Type B pancreatic cell (in vitro differentiated cells): ENCODE measurements around the gene ANXA2. TPM values are rescaled to one million over a fixed set of nuclear protein-coding genes. Genes with fewer than 3 reads are reported as not detected.
"Not testable (repeated sequence)": the region's sequence is repeated elsewhere in the genome, so short reads cannot be mapped to it uniquely, and the experiment has no call there.

ENCODE experiments used
- DNase-seq: peaks from one replicate; pipeline ENCODE4 v3.0.0; 2021; ENCODE audit warnings: mixed read lengths; ENCODE audit not compliant: unreplicated experiment; ENCODE audit errors: extremely low spot score
- H3K27ac Mint-ChIP-seq: 2 replicates; pipeline ENCODE4 v1.8.0; 2021; ENCODE audit warnings: mild to moderate bottlenecking, mixed read lengths
- H3K27me3 Mint-ChIP-seq: 2 replicates; pipeline ENCODE4 v1.8.0; 2021; ENCODE audit warnings: mixed read lengths
- H3K36me3 Mint-ChIP-seq: 2 replicates; pipeline ENCODE4 v1.8.0; 2021; ENCODE audit warnings: mixed read lengths
- H3K4me1 Mint-ChIP-seq: one replicate; pipeline ENCODE4 v1.8.0; 2021; ENCODE audit warnings: mixed read lengths; ENCODE audit not compliant: unreplicated experiment
- H3K4me3 Mint-ChIP-seq: 2 replicates; pipeline ENCODE4 v1.8.0; 2021; ENCODE audit warnings: mild to moderate bottlenecking, mixed read lengths
- H3K9me3 Mint-ChIP-seq: 2 replicates; pipeline ENCODE4 v1.8.0; 2021; ENCODE audit warnings: mixed read lengths
- total RNA-seq: library from RNA; stranded (reverse); gene quantifications from 2 replicates; pipeline ENCODE4 v1.2.1, GENCODE V29; 2021; ENCODE audit warnings: low replicate concordance
- TF ChIP-seq, protein P1 (sequence below): fragments of 200-600 bp; sonication (generic); conservative IDR thresholded peaks from 2 replicates; pipeline ENCODE4 v1.5.0; 2021; ENCODE audit warnings: antibody characterized with exemption, mild to moderate bottlenecking

ANXA2 gene
- total RNA-seq, 1 donor from 2014 or later, result 493 TPM

- TF ChIP-seq, protein P1, sequence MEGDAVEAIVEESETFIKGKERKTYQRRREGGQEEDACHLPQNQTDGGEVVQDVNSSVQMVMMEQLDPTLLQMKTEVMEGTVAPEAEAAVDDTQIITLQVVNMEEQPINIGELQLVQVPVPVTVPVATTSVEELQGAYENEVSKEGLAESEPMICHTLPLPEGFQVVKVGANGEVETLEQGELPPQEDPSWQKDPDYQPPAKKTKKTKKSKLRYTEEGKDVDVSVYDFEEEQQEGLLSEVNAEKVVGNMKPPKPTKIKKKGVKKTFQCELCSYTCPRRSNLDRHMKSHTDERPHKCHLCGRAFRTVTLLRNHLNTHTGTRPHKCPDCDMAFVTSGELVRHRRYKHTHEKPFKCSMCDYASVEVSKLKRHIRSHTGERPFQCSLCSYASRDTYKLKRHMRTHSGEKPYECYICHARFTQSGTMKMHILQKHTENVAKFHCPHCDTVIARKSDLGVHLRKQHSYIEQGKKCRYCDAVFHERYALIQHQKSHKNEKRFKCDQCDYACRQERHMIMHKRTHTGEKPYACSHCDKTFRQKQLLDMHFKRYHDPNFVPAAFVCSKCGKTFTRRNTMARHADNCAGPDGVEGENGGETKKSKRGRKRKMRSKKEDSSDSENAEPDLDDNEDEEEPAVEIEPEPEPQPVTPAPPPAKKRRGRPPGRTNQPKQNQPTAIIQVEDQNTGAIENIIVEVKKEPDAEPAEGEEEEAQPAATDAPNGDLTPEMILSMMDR, result no peak
- peak overlapping the region; percentile 72 for H3K27ac Mint-ChIP-seq
- H3K27me3 Mint-ChIP-seq, result no peaks in the 10 kb centered on the region
- peaks cover 20% of the 10 kb centered on the region for H3K36me3 Mint-ChIP-seq
- no peak overlapping the region for H3K4me3 Mint-ChIP-seq
- H3K4me1 Mint-ChIP-seq, result peaks cover 12% of the 10 kb centered on the region
- H3K9me3 Mint-ChIP-seq, result peaks cover 5% of the 10 kb centered on the region
- DNase-seq, result no peak
These were observed 54.4 kb downstream of the ANXA2 start for GRCh38 chr15:60343221-60343970.

DNA sequence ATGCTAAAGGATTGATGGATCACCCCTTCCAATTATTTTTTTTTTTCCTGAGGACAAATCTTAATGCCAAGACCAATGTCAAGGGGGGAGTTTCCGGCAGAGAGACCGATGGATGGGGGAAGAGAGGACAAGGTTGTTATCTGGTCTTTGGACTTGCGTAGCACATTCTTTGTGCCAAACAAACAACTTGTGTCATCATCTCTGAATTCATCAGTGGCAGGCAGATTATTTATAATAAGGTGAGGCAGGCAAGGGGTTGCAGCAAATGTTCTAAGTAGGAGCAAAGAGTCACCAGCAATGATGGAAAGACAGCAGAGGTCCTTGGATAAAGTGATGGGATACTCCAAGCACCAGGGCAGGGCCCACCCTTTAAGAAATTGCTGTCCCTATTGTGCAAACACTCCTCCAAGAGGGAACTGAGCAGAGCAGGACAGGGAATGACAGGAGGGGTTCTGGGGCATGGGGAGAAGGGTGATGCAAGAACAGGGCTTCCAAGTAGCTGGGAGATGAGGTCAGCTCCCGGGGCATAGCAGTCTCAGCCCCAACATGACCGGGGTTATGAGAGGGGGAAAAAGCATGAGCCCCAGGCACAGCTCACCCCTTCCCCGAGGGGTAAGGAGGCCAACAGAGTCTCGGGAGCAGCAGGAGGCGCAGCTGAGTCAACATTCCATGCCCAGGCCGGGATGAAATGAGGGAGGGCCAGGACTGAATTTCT is 57.4 kb downstream of the ANXA2 start:
- H3K27me3 Mint-ChIP-seq, result peaks cover 4% of the 10 kb centered on the region
- no peaks in the 10 kb centered on the region for H3K36me3 Mint-ChIP-seq
- peak overlapping the region; percentile 85 for H3K27ac Mint-ChIP-seq
- no peak for DNase-seq
- H3K4me1 Mint-ChIP-seq, result peaks cover 12% of the 10 kb centered on the region
- TF ChIP-seq, protein P1, result no peak
- H3K9me3 Mint-ChIP-seq, result peaks cover 5% of the 10 kb centered on the region
- H3K4me3 Mint-ChIP-seq, result no peak overlapping the region

- Mint-ChIP-seq H3K4me1 (peaks cover 12% of the 10 kb centered on the region), H3K27me3 (peaks cover 12% of the 10 kb centered on the region), H3K9me3 (peaks cover 5% of the 10 kb centered on the region), H3K36me3 (no peaks in the 10 kb centered on the region), H3K4me3 (no peak overlapping the region), H3K27ac (no peak overlapping the region)
- TF ChIP-seq, protein P1, result no peak
- no peak for DNase-seq
These were observed 58.5 kb downstream of the ANXA2 start for GRCh38 chr15:60339236-60339635.

GRCh38 chr15:60338810-60339209 is 59.0 kb downstream of the ANXA2 start:
- Mint-ChIP-seq H3K36me3 (no peaks in the 10 kb centered on the region), H3K4me3 (no peak overlapping the region), H3K4me1 (peaks cover 12% of the 10 kb centered on the region), H3K27ac (no peak overlapping the region), H3K27me3 (peaks cover 16% of the 10 kb centered on the region), H3K9me3 (peaks cover 5% of the 10 kb centered on the region)
- DNase-seq, result no peak
- TF ChIP-seq, protein P1, result no peak

GRCh38 chr15:60337076-60337475 is 60.7 kb downstream of the ANXA2 start:
- peaks cover 32% of the 10 kb centered on the region for H3K27me3 Mint-ChIP-seq
- H3K4me3 Mint-ChIP-seq, result no peak overlapping the region
- H3K36me3 Mint-ChIP-seq, result no peaks in the 10 kb centered on the region
- no peak overlapping the region for H3K27ac Mint-ChIP-seq
- TF ChIP-seq, protein P1, result no peak
- H3K9me3 Mint-ChIP-seq, result peaks cover 5% of the 10 kb centered on the region
- DNase-seq, result no peak
- H3K4me1 Mint-ChIP-seq, result peaks cover 5% of the 10 kb centered on the region

GRCh38 chr15:60335296-60335695 is 62.5 kb downstream of the ANXA2 start:
- DNase-seq, H3K9me3 Mint-ChIP-seq, H3K4me1 Mint-ChIP-seq, H3K4me3 Mint-ChIP-seq, H3K36me3 Mint-ChIP-seq, H3K27ac Mint-ChIP-seq: not testable (repeated sequence)
- H3K27me3 Mint-ChIP-seq, result peaks cover 36% of the 10 kb centered on the region
